HEK293 (cell line): ENCODE data around the gene FFAR1.

Source experiments
- FEZF1 ChIP-seq: fragments of 450-650 bp; formaldehyde crosslinking; IDR thresholded peaks from 2 replicates; pipeline ENCODE4 v1.5.1; 2016; ENCODE audit warnings: missing biosample characterization, missing genetic modification characterization
- MEIS1 ChIP-seq: sonication (generic); formaldehyde crosslinking; IDR thresholded peaks from 2 replicates; pipeline ENCODE4 v1.8.1; 2022; ENCODE audit warnings: missing genetic modification reagents, mild to moderate bottlenecking, borderline replicate concordance
- RBAK ChIP-seq: fragments of 450-650 bp; formaldehyde crosslinking; IDR thresholded peaks from 2 replicates; pipeline ENCODE4 v1.5.1; 2016; ENCODE audit warnings: missing biosample characterization, missing genetic modification characterization
- SCRT2 ChIP-seq: fragments of 450-650 bp; formaldehyde crosslinking; IDR thresholded peaks from 2 replicates; pipeline ENCODE4 v1.5.1; 2016; ENCODE audit warnings: missing biosample characterization, missing genetic modification characterization
- SETDB1 ChIP-seq: IDR thresholded peaks from one replicate; pipeline ENCODE4 v1.6.1; 2017; ENCODE audit warnings: mild to moderate bottlenecking, low read length, moderate library complexity, mixed read lengths; ENCODE audit not compliant: insufficient read length
- ZEB2 ChIP-seq: fragments of 450-650 bp; formaldehyde crosslinking; IDR thresholded peaks from 2 replicates; pipeline ENCODE4 v1.5.1; 2016; ENCODE audit warnings: missing biosample characterization, missing genetic modification characterization
- ZFP3 ChIP-seq: fragments of 450-650 bp; formaldehyde crosslinking; IDR thresholded peaks from 2 replicates; pipeline ENCODE4 v1.5.1; 2016; ENCODE audit warnings: low read depth, missing biosample characterization, missing genetic modification characterization
- ZNF114 ChIP-seq: fragments of 450-650 bp; formaldehyde crosslinking; IDR thresholded peaks from 2 replicates; pipeline ENCODE4 v1.5.0; 2017; ENCODE audit warnings: missing biosample characterization, missing genetic modification characterization
- ZNF133 ChIP-seq: fragments of 450-650 bp; formaldehyde crosslinking; IDR thresholded peaks from 2 replicates; pipeline ENCODE4 v1.5.1; 2016; ENCODE audit warnings: missing biosample characterization, missing genetic modification characterization
- ZNF138 ChIP-seq: fragments of 450-650 bp; formaldehyde crosslinking; IDR thresholded peaks from 2 replicates; pipeline ENCODE4 v1.5.1; 2016; ENCODE audit warnings: missing biosample characterization, missing genetic modification characterization, borderline replicate concordance
- ZNF211 ChIP-seq: fragments of 450-650 bp; formaldehyde crosslinking; IDR thresholded peaks from 2 replicates; pipeline ENCODE4 v1.5.1; 2016; ENCODE audit warnings: low read depth, missing biosample characterization, missing genetic modification characterization
- ZNF221 ChIP-seq: fragments of 450-650 bp; formaldehyde crosslinking; IDR thresholded peaks from 2 replicates; pipeline ENCODE4 v1.5.1; 2017; ENCODE audit warnings: missing biosample characterization, missing genetic modification characterization, borderline replicate concordance
- ZNF23 ChIP-seq: fragments of 450-650 bp; formaldehyde crosslinking; IDR thresholded peaks from 2 replicates; pipeline ENCODE4 v1.5.1; 2016; ENCODE audit warnings: missing biosample characterization, missing genetic modification characterization, borderline replicate concordance
- ZNF24 ChIP-seq: fragments of 450-650 bp; formaldehyde crosslinking; IDR thresholded peaks from 2 replicates; pipeline ENCODE4 v1.5.1; 2016; ENCODE audit warnings: missing biosample characterization, missing genetic modification characterization
- ZNF350 ChIP-seq: fragments of 450-650 bp; formaldehyde crosslinking; IDR thresholded peaks from 2 replicates; pipeline ENCODE4 v1.5.0; 2017; ENCODE audit warnings: missing biosample characterization, mild to moderate bottlenecking, missing genetic modification characterization
- ZNF510 ChIP-seq: fragments of 450-650 bp; formaldehyde crosslinking; IDR thresholded peaks from 2 replicates; pipeline ENCODE4 v1.5.1; 2018; ENCODE audit warnings: mild to moderate bottlenecking, missing genetic modification characterization, missing biosample characterization; ENCODE audit not compliant: insufficient replicate concordance
- ZNF514 ChIP-seq: fragments of 450-650 bp; formaldehyde crosslinking; IDR thresholded peaks from 2 replicates; pipeline ENCODE4 v1.5.1; 2016; ENCODE audit warnings: missing biosample characterization, missing genetic modification characterization
- ZNF549 ChIP-seq: fragments of 450-650 bp; IDR thresholded peaks from 2 replicates; pipeline ENCODE4 v1.5.1; 2018; ENCODE audit warnings: missing biosample characterization, missing genetic modification characterization, mild to moderate bottlenecking, inconsistent platforms, moderate library complexity
- ZNF560 ChIP-seq: fragments of 450-650 bp; formaldehyde crosslinking; IDR thresholded peaks from 2 replicates; pipeline ENCODE4 v1.5.1; 2017; ENCODE audit warnings: missing biosample characterization, missing genetic modification characterization, borderline replicate concordance
- ZNF658 ChIP-seq: fragments of 450-650 bp; formaldehyde crosslinking; IDR thresholded peaks from 2 replicates; pipeline ENCODE4; 2016; ENCODE audit warnings: missing biosample characterization, missing genetic modification characterization
- ZNF670 ChIP-seq: fragments of 450-650 bp; formaldehyde crosslinking; IDR thresholded peaks from 2 replicates; pipeline ENCODE4 v1.5.1; 2016; ENCODE audit warnings: missing biosample characterization, missing genetic modification characterization, low read depth
- ZSCAN30 ChIP-seq: fragments of 450-650 bp; IDR thresholded peaks from 2 replicates; pipeline ENCODE4 v1.5.1; 2018; ENCODE audit warnings: missing biosample characterization, mild to moderate bottlenecking, missing genetic modification characterization, moderate library complexity
- TF ChIP-seq, protein P1 (sequence below): fragments of 450-650 bp; formaldehyde crosslinking; IDR thresholded peaks from 2 replicates; pipeline ENCODE4 v1.5.1; 2016; ENCODE audit warnings: missing biosample characterization, missing genetic modification characterization
- TF ChIP-seq, protein P2 (sequence below): fragments of 450-650 bp; formaldehyde crosslinking; IDR thresholded peaks from 2 replicates; pipeline ENCODE4 v1.5.1; 2016; ENCODE audit warnings: missing biosample characterization, missing genetic modification characterization
- TF ChIP-seq, protein P3 (sequence below): fragments of 450-650 bp; formaldehyde crosslinking; IDR thresholded peaks from 2 replicates; pipeline ENCODE4 v1.5.1; 2016; ENCODE audit warnings: missing biosample characterization, missing genetic modification characterization
- TF ChIP-seq, protein P4 (sequence below): fragments of 450-650 bp; formaldehyde crosslinking; IDR thresholded peaks from 2 replicates; pipeline ENCODE4 v1.5.1; 2016; ENCODE audit warnings: missing biosample characterization, missing genetic modification characterization
- TF ChIP-seq, protein P5 (sequence below): fragments of 450-650 bp; formaldehyde crosslinking; IDR thresholded peaks from 2 replicates; pipeline ENCODE4 v1.5.1; 2017; ENCODE audit warnings: missing biosample characterization, missing genetic modification characterization
- TF ChIP-seq, protein P6 (sequence below): fragments of 450-650 bp; formaldehyde crosslinking; IDR thresholded peaks from 2 replicates; pipeline ENCODE4 v1.5.1; 2016; ENCODE audit warnings: missing biosample characterization, missing genetic modification characterization
- TF ChIP-seq, protein P7 (sequence below): fragments of 450-650 bp; IDR thresholded peaks from 2 replicates; pipeline ENCODE4 v1.5.1; 2018; ENCODE audit warnings: missing biosample characterization, mild to moderate bottlenecking, missing genetic modification characterization
- TF ChIP-seq, protein P8 (sequence below): fragments of 450-650 bp; formaldehyde crosslinking; IDR thresholded peaks from 2 replicates; pipeline ENCODE4 v1.5.1; 2016; ENCODE audit warnings: missing biosample characterization, missing genetic modification characterization

FFAR1 gene

DNA sequence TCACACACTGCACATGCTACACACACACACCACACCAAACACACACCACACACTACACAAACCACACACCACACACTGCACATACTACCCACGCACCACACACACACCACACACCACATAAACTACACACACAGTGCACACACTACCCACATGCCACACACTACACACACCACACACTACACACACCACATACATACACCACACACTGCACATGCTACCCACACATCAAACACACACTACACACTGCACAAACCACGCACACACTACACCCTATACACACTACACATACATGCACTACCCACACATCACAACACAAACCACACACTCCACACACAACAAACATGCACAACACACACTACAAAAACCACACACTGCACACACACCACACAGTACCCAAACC lies 49.8 kb upstream of the FFAR1 start (continued):
- TF ChIP-seq ZNF133 (tag by site-specific recombination) (no peak), SETDB1 (no peak), ZEB2 (tag by site-specific recombination) (no peak), ZNF221 (no peak), ZNF138 (tag by site-specific recombination) (no peak), ZNF24 (tag by site-specific recombination) (no peak), ZFP3 (tag by site-specific recombination) (no peak), ZNF514 (tag by site-specific recombination) (peak; percentile 23), FEZF1 (tag by site-specific recombination) (no peak), ZNF510 (tag by site-specific recombination) (no peak), SCRT2 (no peak), ZNF670 (tag by site-specific recombination) (no peak; the same call in 1 of the 2 replicates), ZNF549 (no peak), ZNF23 (tag by site-specific recombination) (0 out of 2 replicates have a peak, but pooled peaks have one; percentile 4), RBAK (tag by site-specific recombination) (no peak; the same call in 1 of the 2 replicates), ZNF560 (tag by site-specific recombination) (no peak), ZSCAN30 (no peak), MEIS1 (CRISPR knock-in tag) (no peak), ZNF211 (tag by site-specific recombination) (no peak), ZNF658 (peak; percentile 67), ZNF350 (tag by site-specific recombination) (no peak), ZNF114 (tag by site-specific recombination) (no peak; the same call in 1 of the 2 replicates)
- TF ChIP-seq, protein P1, sequence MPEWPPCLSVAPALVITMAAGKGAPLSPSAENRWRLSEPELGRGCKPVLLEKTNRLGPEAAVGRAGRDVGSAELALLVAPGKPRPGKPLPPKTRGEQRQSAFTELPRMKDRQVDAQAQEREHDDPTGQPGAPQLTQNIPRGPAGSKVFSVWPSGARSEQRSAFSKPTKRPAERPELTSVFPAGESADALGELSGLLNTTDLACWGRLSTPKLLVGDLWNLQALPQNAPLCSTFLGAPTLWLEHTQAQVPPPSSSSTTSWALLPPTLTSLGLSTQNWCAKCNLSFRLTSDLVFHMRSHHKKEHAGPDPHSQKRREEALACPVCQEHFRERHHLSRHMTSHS (tag by site-specific recombination) = peak; percentile 8; the same call in 1 of the 2 replicates
- TF ChIP-seq, protein P2, sequence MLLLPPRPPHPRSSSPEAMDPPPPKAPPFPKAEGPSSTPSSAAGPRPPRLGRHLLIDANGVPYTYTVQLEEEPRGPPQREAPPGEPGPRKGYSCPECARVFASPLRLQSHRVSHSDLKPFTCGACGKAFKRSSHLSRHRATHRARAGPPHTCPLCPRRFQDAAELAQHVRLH (tag by site-specific recombination) = no peak
- TF ChIP-seq, protein P3, sequence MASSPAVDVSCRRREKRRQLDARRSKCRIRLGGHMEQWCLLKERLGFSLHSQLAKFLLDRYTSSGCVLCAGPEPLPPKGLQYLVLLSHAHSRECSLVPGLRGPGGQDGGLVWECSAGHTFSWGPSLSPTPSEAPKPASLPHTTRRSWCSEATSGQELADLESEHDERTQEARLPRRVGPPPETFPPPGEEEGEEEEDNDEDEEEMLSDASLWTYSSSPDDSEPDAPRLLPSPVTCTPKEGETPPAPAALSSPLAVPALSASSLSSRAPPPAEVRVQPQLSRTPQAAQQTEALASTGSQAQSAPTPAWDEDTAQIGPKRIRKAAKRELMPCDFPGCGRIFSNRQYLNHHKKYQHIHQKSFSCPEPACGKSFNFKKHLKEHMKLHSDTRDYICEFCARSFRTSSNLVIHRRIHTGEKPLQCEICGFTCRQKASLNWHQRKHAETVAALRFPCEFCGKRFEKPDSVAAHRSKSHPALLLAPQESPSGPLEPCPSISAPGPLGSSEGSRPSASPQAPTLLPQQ (tag by site-specific recombination) = no peak
- TF ChIP-seq, protein P4, sequence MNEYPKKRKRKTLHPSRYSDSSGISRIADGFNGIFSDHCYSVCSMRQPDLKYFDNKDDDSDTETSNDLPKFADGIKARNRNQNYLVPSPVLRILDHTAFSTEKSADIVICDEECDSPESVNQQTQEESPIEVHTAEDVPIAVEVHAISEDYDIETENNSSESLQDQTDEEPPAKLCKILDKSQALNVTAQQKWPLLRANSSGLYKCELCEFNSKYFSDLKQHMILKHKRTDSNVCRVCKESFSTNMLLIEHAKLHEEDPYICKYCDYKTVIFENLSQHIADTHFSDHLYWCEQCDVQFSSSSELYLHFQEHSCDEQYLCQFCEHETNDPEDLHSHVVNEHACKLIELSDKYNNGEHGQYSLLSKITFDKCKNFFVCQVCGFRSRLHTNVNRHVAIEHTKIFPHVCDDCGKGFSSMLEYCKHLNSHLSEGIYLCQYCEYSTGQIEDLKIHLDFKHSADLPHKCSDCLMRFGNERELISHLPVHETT (tag by site-specific recombination) = no peak
- TF ChIP-seq, protein P5, sequence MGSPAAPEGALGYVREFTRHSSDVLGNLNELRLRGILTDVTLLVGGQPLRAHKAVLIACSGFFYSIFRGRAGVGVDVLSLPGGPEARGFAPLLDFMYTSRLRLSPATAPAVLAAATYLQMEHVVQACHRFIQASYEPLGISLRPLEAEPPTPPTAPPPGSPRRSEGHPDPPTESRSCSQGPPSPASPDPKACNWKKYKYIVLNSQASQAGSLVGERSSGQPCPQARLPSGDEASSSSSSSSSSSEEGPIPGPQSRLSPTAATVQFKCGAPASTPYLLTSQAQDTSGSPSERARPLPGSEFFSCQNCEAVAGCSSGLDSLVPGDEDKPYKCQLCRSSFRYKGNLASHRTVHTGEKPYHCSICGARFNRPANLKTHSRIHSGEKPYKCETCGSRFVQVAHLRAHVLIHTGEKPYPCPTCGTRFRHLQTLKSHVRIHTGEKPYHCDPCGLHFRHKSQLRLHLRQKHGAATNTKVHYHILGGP (tag by site-specific recombination) = 0 out of 2 replicates have a peak, but pooled peaks have one; percentile 1
- TF ChIP-seq, protein P6, sequence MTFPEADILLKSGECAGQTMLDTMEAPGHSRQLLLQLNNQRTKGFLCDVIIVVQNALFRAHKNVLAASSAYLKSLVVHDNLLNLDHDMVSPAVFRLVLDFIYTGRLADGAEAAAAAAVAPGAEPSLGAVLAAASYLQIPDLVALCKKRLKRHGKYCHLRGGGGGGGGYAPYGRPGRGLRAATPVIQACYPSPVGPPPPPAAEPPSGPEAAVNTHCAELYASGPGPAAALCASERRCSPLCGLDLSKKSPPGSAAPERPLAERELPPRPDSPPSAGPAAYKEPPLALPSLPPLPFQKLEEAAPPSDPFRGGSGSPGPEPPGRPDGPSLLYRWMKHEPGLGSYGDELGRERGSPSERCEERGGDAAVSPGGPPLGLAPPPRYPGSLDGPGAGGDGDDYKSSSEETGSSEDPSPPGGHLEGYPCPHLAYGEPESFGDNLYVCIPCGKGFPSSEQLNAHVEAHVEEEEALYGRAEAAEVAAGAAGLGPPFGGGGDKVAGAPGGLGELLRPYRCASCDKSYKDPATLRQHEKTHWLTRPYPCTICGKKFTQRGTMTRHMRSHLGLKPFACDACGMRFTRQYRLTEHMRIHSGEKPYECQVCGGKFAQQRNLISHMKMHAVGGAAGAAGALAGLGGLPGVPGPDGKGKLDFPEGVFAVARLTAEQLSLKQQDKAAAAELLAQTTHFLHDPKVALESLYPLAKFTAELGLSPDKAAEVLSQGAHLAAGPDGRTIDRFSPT (tag by site-specific recombination) = 0 out of 2 replicates have a peak, but pooled peaks have one; percentile 38
- TF ChIP-seq, protein P7, sequence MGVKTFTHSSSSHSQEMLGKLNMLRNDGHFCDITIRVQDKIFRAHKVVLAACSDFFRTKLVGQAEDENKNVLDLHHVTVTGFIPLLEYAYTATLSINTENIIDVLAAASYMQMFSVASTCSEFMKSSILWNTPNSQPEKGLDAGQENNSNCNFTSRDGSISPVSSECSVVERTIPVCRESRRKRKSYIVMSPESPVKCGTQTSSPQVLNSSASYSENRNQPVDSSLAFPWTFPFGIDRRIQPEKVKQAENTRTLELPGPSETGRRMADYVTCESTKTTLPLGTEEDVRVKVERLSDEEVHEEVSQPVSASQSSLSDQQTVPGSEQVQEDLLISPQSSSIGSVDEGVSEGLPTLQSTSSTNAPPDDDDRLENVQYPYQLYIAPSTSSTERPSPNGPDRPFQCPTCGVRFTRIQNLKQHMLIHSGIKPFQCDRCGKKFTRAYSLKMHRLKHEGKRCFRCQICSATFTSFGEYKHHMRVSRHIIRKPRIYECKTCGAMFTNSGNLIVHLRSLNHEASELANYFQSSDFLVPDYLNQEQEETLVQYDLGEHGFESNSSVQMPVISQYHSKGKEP = no peak
- TF ChIP-seq, protein P8, sequence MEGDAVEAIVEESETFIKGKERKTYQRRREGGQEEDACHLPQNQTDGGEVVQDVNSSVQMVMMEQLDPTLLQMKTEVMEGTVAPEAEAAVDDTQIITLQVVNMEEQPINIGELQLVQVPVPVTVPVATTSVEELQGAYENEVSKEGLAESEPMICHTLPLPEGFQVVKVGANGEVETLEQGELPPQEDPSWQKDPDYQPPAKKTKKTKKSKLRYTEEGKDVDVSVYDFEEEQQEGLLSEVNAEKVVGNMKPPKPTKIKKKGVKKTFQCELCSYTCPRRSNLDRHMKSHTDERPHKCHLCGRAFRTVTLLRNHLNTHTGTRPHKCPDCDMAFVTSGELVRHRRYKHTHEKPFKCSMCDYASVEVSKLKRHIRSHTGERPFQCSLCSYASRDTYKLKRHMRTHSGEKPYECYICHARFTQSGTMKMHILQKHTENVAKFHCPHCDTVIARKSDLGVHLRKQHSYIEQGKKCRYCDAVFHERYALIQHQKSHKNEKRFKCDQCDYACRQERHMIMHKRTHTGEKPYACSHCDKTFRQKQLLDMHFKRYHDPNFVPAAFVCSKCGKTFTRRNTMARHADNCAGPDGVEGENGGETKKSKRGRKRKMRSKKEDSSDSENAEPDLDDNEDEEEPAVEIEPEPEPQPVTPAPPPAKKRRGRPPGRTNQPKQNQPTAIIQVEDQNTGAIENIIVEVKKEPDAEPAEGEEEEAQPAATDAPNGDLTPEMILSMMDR (tag by site-specific recombination) = no peak
